Measurements from ENCODE around the gene AMY2B. TPM values are rescaled to one million over a fixed set of nuclear protein-coding genes. Genes with fewer than 3 reads are reported as not detected.
"Not testable (repeated sequence)": the region's sequence is repeated elsewhere in the genome, so short reads cannot be mapped to it uniquely, and the experiment has no call there.

Gene AMY2B
- total and polyA plus RNA-seq, 4 experiments from 2014 or later, result 0.80 to 63.8 (median 31.0) TPM

- POLR2A ChIA-PET (ENCODE audit: partially characterized antibody); DNase-seq; H3K27ac Mint-ChIP-seq; intact Hi-C loops (cut with micrococcal nuclease); H3K4me3 Mint-ChIP-seq; H3K9me3 ChIP-seq (ENCODE audit: control insufficient read depth in 1 of 2, low read length in 2 of 2); H3K9me3 Mint-ChIP-seq; H3K4me1 Mint-ChIP-seq; H3K27me3 Mint-ChIP-seq; H3K27me3 ChIP-seq (ENCODE audit: insufficient read depth, low read length); H3K4me1 ChIP-seq (ENCODE audit: insufficient read depth, low read length); H3K36me3 Mint-ChIP-seq; H3K36me3 ChIP-seq (ENCODE audit: insufficient read depth, low read length); CTCF ChIA-PET (ENCODE audit: partially characterized antibody); H3K4me3 ChIP-seq (ENCODE audit: low read length in 2 of 2); H3K27ac ChIP-seq (ENCODE audit: low read depth, low read length): not testable (repeated sequence)
These were observed 45.6 kb downstream of the AMY2B start, which contains the start of gene AMY2A for GRCh38 chr1:103616994-103617477. TSS of gene AMY2A (plus strand) at chr1:103617427. CDS start at chr1:103617441, 14 bp downstream.

GRCh38 chr1:103627436-103627835, 56.0 kb downstream of the AMY2B start:
- H3K27me3 ChIP-seq (ENCODE audit: insufficient read depth, low read length); POLR2A ChIA-PET (ENCODE audit: partially characterized antibody); H3K27me3 Mint-ChIP-seq; H3K9me3 Mint-ChIP-seq; H3K4me3 Mint-ChIP-seq; intact Hi-C loops (cut with micrococcal nuclease); DNase-seq; H3K27ac ChIP-seq (ENCODE audit: low read depth, low read length); H3K27ac Mint-ChIP-seq; H3K4me3 ChIP-seq (ENCODE audit: low read length in 2 of 2); H3K4me1 ChIP-seq (ENCODE audit: insufficient read depth, low read length); H3K9me3 ChIP-seq (ENCODE audit: control insufficient read depth in 1 of 2, low read length in 2 of 2); H3K36me3 Mint-ChIP-seq; H3K4me1 Mint-ChIP-seq; H3K36me3 ChIP-seq (ENCODE audit: insufficient read depth, low read length); CTCF ChIA-PET (ENCODE audit: partially characterized antibody): not testable (repeated sequence)

Other genes with a start within 250 kb of the AMY2B start
- 10 to 100 TPM; 80.9 to 84.6 TPM for gene RNPC3, start 45.9 kb upstream of the AMY2B start, total RNA-seq
- 10 to 100 TPM; 13.2 to 16.4 TPM for gene RNPC3, start 45.9 kb upstream of the AMY2B start, polyA plus RNA-seq
- not detected for gene AMY2A, start 45.8 kb downstream of the AMY2B start, total RNA-seq
- not detected for gene AMY2A, start 45.8 kb downstream of the AMY2B start, polyA plus RNA-seq
- gene AMY1A, start 84.2 kb downstream of the AMY2B start, total RNA-seq, result not detected
- gene AMY1A, start 84.2 kb downstream of the AMY2B start, polyA plus RNA-seq, result not detected
- gene AMY1B, start 124.6 kb downstream of the AMY2B start, total RNA-seq, result not detected
- not detected for gene AMY1B, start 124.6 kb downstream of the AMY2B start, polyA plus RNA-seq
- gene AMY1C, start 178.3 kb downstream of the AMY2B start, total RNA-seq, result not detected
- gene AMY1C, start 178.3 kb downstream of the AMY2B start, polyA plus RNA-seq, result not detected

Measured in CD4-positive, alpha-beta memory T cell (primary cell).